ENCODE results near the gene ALKAL2.
"Not testable (repeated sequence)": the region's sequence is repeated elsewhere in the genome, so short reads cannot be mapped to it uniquely, and the experiment has no call there.

ALKAL2 gene

GRCh38 chr2:287911-288757, at the start of gene ALKAL2:
Gene ALKAL2 (minus strand): TSS chr2:288091. CDS start chr2:287835, 256 bp downstream.
- DNase-seq (ENCODE audit: low read depth) = no peak

GRCh38 chr2:336949-337348, 49.1 kb upstream of the ALKAL2 start:
- DNase-seq (ENCODE audit: low read depth) = not testable (repeated sequence)

- no peak for DNase-seq (ENCODE audit: low read depth)
These were observed 48.5 kb upstream of the ALKAL2 start for GRCh38 chr2:336360-336759.

- DNase-seq (ENCODE audit: low read depth) = no peak
These were observed 44.7 kb upstream of the ALKAL2 start for GRCh38 chr2:332592-332991.

GRCh38 chr2:328761-329160, 40.9 kb upstream of the ALKAL2 start:
- DNase-seq (ENCODE audit: low read depth) = no peak

- no peak for DNase-seq (ENCODE audit: low read depth)
These were observed 35.1 kb upstream of the ALKAL2 start for GRCh38 chr2:323035-323434.

GRCh38 chr2:322326-322725, 34.4 kb upstream of the ALKAL2 start:
- no peak for DNase-seq (ENCODE audit: low read depth)

- DNase-seq (ENCODE audit: low read depth) = no peak
These were observed 32.7 kb upstream of the ALKAL2 start for GRCh38 chr2:320561-320960.

- DNase-seq (ENCODE audit: low read depth) = no peak
These were observed 31.2 kb upstream of the ALKAL2 start for GRCh38 chr2:319059-319600.

- DNase-seq (ENCODE audit: low read depth) = no peak
These were observed 29.9 kb upstream of the ALKAL2 start for GRCh38 chr2:317501-318424.

- DNase-seq (ENCODE audit: low read depth) = no peak
These were observed 28.5 kb upstream of the ALKAL2 start for GRCh38 chr2:316381-316780.

GRCh38 chr2:315925-316324, 28.0 kb upstream of the ALKAL2 start:
- not testable (repeated sequence) for DNase-seq (ENCODE audit: low read depth)

GRCh38 chr2:314561-315336, 26.9 kb upstream of the ALKAL2 start:
- no peak for DNase-seq (ENCODE audit: low read depth)

GRCh38 chr2:313991-314390, 26.1 kb upstream of the ALKAL2 start:
- no peak for DNase-seq (ENCODE audit: low read depth)

GRCh38 chr2:310994-311393, 23.1 kb upstream of the ALKAL2 start:
- no peak for DNase-seq (ENCODE audit: low read depth)

GRCh38 chr2:309954-310510, 22.1 kb upstream of the ALKAL2 start:
- DNase-seq (ENCODE audit: low read depth) = no peak

GRCh38 chr2:309148-309953, 21.5 kb upstream of the ALKAL2 start:
- no peak for DNase-seq (ENCODE audit: low read depth)

GRCh38 chr2:305366-305765, 17.5 kb upstream of the ALKAL2 start:
- DNase-seq (ENCODE audit: low read depth) = no peak

GRCh38 chr2:296354-296753, 8.5 kb upstream of the ALKAL2 start:
- no peak for DNase-seq (ENCODE audit: low read depth)

GRCh38 chr2:295090-295489, 7.2 kb upstream of the ALKAL2 start:
- no peak for DNase-seq (ENCODE audit: low read depth)

Measured in stimulated activated CD8-positive, alpha-beta memory T cell treated with anti-CD3 and anti-CD28 coated beads, Interleukin-15, amount 100 ng/mL, for 1 hour (primary cell).